ENCODE measurements around the gene MBD3.
"Not testable (repeated sequence)": the region's sequence is repeated elsewhere in the genome, so short reads cannot be mapped to it uniquely, and the experiment has no call there.

Gene MBD3

DNA sequence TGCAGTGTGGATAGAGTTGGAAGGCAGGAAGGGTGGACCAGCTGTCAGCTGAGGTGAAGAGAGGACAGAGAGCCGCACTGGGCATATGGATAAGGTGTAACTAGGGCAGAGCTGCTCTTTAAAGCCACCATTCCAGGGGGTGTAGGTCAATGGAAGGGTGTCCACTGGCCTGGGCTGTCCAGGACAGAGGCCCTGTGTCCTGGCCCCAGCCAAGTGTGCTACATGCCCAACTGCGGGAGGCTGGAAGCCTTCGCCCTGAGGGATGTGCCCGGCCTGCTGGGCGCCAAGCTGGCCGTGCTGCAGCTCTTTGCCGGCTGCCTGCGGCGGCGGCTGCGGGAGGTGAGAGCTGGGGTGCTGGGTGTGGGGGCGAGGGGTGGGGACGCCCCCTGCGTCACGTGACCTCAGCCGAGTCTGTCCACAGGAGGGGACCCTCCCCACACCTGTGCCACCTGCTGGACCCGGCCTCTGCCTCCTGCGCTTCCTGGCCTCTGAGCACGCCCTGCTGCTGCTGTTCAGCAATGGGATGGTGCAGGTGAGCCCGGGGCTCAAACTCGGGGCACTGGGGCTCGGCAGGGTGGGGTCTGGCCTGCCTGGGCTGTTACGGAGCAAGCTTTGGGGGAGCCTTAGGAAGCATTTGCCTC lies 59.0 kb downstream of the MBD3 start:
- DNase-seq = no peak

DNA sequence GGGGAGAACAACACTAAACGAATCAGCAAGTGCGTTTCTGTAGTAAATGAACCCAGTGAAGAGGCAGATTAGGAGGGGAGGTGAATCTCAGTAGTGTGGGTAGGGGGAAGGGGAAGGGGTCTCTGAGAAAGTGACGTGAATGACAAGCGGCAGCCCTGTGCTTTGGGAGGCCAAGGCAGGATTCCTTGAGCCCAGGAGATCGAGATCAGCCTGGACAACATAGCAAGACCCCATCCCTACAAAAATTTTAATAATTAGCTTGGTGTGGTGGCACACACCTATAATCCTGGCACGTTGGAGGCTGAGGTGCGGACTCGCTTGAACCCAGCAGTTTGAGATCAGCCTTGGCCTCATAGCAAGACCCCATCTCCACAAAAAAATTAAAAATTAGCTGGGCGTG lies 60.7 kb downstream of the MBD3 start:
- no peak for DNase-seq

- DNase-seq = no peak
These were observed 61.1 kb downstream of the MBD3 start for GRCh38 chr19:1531587-1531986.

GRCh38 chr19:1530856-1531255 lies 61.8 kb downstream of the MBD3 start:
- DNase-seq = not testable (repeated sequence)

DNA sequence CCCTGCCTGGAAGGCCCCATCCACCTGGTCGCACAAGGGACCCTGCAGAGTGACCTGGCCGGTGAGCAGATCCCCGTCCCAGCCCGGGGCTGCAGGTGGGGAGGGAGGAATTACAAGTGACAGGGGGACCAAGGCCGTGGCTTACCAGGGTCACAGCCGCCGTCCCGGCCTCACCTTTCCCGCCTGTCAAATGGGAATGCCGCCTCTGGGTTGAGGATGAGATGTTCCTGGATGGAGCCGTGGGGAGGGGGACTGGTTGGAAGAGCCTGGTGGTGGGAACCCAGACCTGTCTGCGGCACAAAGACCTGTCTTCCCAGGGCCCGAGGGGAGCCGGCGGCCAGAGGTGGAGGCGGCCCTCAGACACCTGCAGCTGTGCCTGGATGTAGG lies 63.2 kb downstream of the MBD3 start:
- no peak for DNase-seq

DNA sequence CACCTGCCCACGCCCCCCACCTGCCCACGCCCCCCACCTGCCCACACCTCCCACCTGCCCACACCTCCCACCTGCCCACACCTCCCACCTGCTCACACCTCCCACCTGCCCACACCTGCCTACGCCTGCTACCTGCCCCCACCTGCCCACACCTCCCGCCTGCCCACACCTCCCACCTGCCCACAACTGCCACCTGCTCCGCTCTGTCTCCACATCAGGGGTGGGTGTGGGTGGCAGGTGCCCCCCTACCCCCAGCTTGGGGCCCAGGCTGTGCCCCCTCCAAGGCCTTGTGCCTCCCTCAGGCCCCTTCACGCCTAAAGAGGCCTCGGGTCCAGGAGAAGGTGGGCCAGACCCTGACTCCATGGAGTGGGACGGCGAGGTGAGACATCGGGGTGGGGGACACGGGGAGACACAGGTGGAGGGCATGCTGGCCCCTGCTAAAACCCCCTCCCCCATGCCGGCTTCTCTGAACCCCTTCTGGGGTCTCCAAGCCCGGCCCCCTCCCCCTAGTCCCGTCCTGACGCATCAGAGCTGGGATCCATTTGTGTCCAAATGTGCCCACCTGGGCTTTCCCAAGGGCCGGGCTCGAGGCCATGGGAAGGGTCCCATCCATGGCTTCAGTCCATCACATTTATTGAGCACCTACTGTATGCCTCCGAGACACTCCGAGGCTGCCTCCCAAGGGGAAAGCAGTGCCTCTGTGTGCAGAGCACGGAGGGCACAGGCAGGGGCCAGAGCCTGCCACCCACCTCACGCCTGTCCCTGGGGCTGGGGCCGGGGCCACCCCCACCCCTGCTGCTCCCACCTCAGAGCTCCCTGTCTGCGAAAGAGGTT lies 63.9 kb downstream of the MBD3 start:
- DNase-seq = no peak

DNA sequence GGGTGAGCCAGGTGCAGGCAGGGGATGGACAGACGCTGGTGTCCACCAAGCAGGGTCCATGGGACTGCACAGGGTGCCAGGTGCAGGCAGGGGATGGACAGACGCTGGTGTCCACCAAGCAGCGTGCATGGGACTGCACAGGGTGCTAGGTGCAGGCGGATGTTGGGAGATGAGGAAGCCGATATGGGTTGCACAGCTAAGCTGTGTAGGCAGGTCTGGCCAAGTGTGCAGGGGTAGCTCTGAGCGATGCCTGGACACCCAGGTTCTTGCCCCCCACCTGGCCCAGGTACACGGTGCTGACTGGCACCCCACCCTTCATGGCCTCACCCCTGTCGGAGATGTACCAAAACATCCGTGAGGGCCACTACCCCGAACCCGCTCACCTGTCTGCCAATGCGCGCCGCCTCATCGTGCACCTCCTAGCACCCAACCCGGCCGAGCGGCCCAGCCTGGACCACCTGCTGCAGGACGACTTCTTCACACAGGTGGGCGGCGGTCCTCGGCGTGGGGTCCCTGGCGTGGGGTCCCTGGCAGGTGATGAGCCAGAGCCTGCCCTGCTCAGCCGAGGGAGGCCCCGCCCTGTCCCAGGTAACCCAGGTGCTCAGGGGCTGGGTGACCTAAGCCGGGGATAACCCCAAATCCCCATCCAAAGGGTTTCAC lies 64.9 kb downstream of the MBD3 start:
- DNase-seq = no peak

DNA sequence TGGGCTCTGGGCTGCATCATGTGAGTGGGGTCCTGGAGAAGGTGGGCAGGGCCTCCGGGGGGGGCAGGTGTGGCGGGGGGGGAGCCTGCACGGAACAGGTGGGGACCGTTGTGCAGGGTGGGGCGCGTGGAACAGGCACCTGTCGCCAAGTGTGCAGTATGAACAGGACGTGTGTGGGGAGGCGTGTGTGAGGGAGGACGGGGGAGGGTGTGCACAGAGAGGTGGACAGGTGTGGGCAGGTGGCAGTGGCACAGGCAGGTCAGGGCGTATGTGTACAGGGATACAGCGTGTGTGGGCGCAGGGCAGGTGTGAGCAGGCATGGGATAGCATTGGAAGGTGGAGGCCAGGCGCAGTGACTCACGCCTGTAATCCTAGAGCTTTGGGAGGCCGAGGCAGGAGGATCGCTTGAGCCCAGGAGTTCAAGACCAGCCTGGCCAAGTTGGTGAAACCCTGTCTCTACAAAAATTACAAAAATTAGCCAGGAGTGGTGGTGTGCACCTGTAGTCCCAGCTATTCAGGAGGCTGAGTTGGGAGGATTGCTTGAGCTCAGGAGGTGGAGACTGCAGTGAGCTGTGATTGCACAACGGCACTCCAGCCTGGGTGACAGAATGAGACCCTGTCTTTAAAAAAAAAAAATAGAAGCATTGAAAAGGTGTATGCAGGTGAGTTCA lies 65.6 kb downstream of the MBD3 start:
- no peak for DNase-seq

GRCh38 chr19:1526066-1526778 lies 66.4 kb downstream of the MBD3 start:
- DNase-seq = no peak

- no peak for DNase-seq
These were observed 67.3 kb downstream of the MBD3 start for GRCh38 chr19:1525343-1525742.

DNA sequence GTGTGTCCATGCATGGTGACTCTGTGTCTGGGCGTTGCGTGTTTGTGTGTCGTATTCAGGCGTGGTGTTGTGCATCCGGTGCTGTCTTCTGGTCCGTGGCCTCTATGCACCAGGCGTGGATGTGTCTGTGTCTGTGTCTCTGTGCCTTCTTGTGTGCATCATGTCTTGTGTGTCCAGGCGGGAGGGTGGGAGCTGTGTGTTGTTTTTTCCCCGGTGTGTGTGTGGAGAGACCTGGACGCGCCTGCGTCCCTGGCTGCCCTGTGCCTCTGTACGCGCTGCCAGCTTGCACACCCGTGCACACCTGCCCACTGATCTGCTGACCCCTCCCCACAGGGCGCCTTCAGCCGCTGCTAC lies 67.7 kb downstream of the MBD3 start:
- DNase-seq = no peak

GRCh38 chr19:1524287-1524971 lies 68.2 kb downstream of the MBD3 start:
- DNase-seq = no peak

Data from activated T-cell treated with anti-CD3 and anti-CD28 coated beads, Interleukin-2, amount 50 U/mL, for 1 hour (primary cell).